Liver (tissue), 9 donors: Measurements from ENCODE around the gene ITGA5. TPM values are rescaled to one million over a fixed set of nuclear protein-coding genes. Genes with fewer than 3 reads are reported as not detected.

Experiments
- DNase-seq: peaks from one replicate; pipeline ENCODE4 v3.0.0-alpha.2; 2017; ENCODE audit warnings: low spot score
- H3K27ac ChIP-seq, 2 donors: one replicate each; pipeline ENCODE4 v1.7.0; 2013; ENCODE audit warnings: inconsistent platforms in 2 of 2, low read length in 2 of 2, control low read depth in 1 of 2, low read depth in 1 of 2, mild to moderate bottlenecking in 1 of 2
- H3K27me3 ChIP-seq, 4 donors: one replicate each; pipeline versions ENCODE4 v1.6.1 to v1.7.0; 2013; ENCODE audit warnings: low read length in 3 of 4, inconsistent platforms in 1 of 4, mild to moderate bottlenecking in 1 of 4, moderate library complexity in 1 of 4; ENCODE audit not compliant: control insufficient read depth in 4 of 4, insufficient read depth in 4 of 4
- H3K36me3 ChIP-seq, 4 donors: one replicate each; pipeline versions ENCODE4 v1.6.1 to v1.7.0; 2013; ENCODE audit warnings: low read length in 3 of 4, mild to moderate bottlenecking in 3 of 4, low read depth in 1 of 4, moderate library complexity in 1 of 4; ENCODE audit not compliant: control insufficient read depth in 4 of 4, insufficient read depth in 3 of 4
- H3K4me1 ChIP-seq, 4 donors: one replicate each; pipeline versions ENCODE4 v1.6.1 to v1.7.0; 2013; ENCODE audit warnings: low read length in 3 of 4, mild to moderate bottlenecking in 3 of 4, moderate library complexity in 1 of 4; ENCODE audit not compliant: control insufficient read depth in 4 of 4, insufficient read depth in 4 of 4
- H3K4me3 ChIP-seq, 3 donors: one replicate each; pipeline versions ENCODE4 v1.6.1 to v1.7.0; 2013; ENCODE audit warnings: low read length in 3 of 3, control low read depth in 1 of 3, low read depth in 1 of 3, mild to moderate bottlenecking in 1 of 3
- H3K9ac ChIP-seq, 2 donors: one replicate each; pipeline ENCODE4 v1.7.0; 2013; ENCODE audit warnings: low read length in 2 of 2, mild to moderate bottlenecking in 2 of 2, moderate library complexity in 2 of 2, control low read depth in 1 of 2, low read depth in 1 of 2
- H3K9me3 ChIP-seq, 4 donors: one replicate each; pipeline versions ENCODE4 v1.6.1 to v1.7.0; 2013; ENCODE audit warnings: low read length in 3 of 4; ENCODE audit not compliant: control insufficient read depth in 4 of 4
- EGR1 ChIP-seq, 2 donors: IDR thresholded peaks; 2 replicates each; pipeline ENCODE4 v1.6.1; 2016 to 2018; ENCODE audit warnings: antibody characterized with exemption in 2 of 2, low read depth in 2 of 2
- FOXA1 ChIP-seq: IDR thresholded peaks from 2 replicates; pipeline ENCODE4 v1.6.1; 2016; ENCODE audit warnings: antibody characterized with exemption
- FOXA2 ChIP-seq: IDR thresholded peaks from 2 replicates; pipeline ENCODE4 v1.6.1; 2016; ENCODE audit warnings: antibody characterized with exemption
- GABPA ChIP-seq, 2 donors: IDR thresholded peaks in 1 of 2; conservative IDR thresholded peaks in 1 of 2; 2 replicates each; pipeline ENCODE4 v1.6.1; 2016; ENCODE audit warnings: antibody characterized with exemption in 2 of 2, mild to moderate bottlenecking in 1 of 2, moderate library complexity in 1 of 2
- HNF4A ChIP-seq, 2 donors: conservative IDR thresholded peaks; 2 replicates each; pipeline ENCODE4 v1.6.1; 2016; ENCODE audit warnings: antibody characterized with exemption in 2 of 2, mild to moderate bottlenecking in 2 of 2
- HNF4G ChIP-seq: IDR thresholded peaks from 2 replicates; pipeline ENCODE4 v1.6.1; 2016; ENCODE audit warnings: antibody characterized with exemption
- JUND ChIP-seq, 2 donors: IDR thresholded peaks; 2 replicates each; pipeline ENCODE4 v1.6.1; 2016; ENCODE audit warnings: antibody characterized with exemption in 2 of 2
- NR2F2 ChIP-seq: IDR thresholded peaks from 2 replicates; pipeline ENCODE4 v1.6.1; 2016; ENCODE audit warnings: antibody characterized with exemption
- RAD21 ChIP-seq, 2 donors: IDR thresholded peaks; 2 replicates each; pipeline ENCODE4 v1.6.1; 2016; ENCODE audit warnings: antibody characterized with exemption in 2 of 2, mild to moderate bottlenecking in 2 of 2
- REST ChIP-seq: IDR thresholded peaks from 2 replicates; pipeline ENCODE4 v1.6.1; 2016; ENCODE audit warnings: antibody characterized with exemption, mild to moderate bottlenecking
- RXRA ChIP-seq, 2 donors: IDR thresholded peaks; 2 replicates each; pipeline ENCODE4 v1.6.1; 2017 to 2018; ENCODE audit warnings: antibody characterized with exemption in 2 of 2, mild to moderate bottlenecking in 1 of 2
- SP1 ChIP-seq: IDR thresholded peaks from 2 replicates; pipeline ENCODE4 v1.6.1; 2018; ENCODE audit warnings: antibody characterized with exemption, mild to moderate bottlenecking
- TAF1 ChIP-seq: conservative IDR thresholded peaks from 2 replicates; pipeline ENCODE4 v1.6.1; 2016; ENCODE audit warnings: antibody characterized with exemption, mild to moderate bottlenecking
- YY1 ChIP-seq: IDR thresholded peaks from 2 replicates; pipeline ENCODE4 v1.6.1; 2016; ENCODE audit warnings: antibody characterized with exemption, mild to moderate bottlenecking
- ZBTB33 ChIP-seq: IDR thresholded peaks from 2 replicates; pipeline ENCODE4 v1.6.1; 2016; ENCODE audit warnings: antibody characterized with exemption
- WGBS: extraction: QIAGEN DNeasy Blood & Tissue Kit; methylation state at CpG from one replicate; pipeline ENCODE4 v1.1.7; 2013; 5-methylcytosine and 5-hydroxymethylcytosine counted together
- polyA plus RNA-seq, 2 donors: library from polyadenylated mRNA; stranded (reverse) in 1 of 2; unstranded in 1 of 2; fragments of 200-250 nt in 1 of 2; fragments of >200 nt in 1 of 2; fragmentation: Nextera tagmentation in 1 of 2; extraction: Ambion mirVana in 1 of 2; gene quantifications; one replicate each; pipeline versions ENCODE4 v1.2.1 to v1.2.3, GENCODE V29; 2013 to 2015
- total RNA-seq, 2 donors: library from RNA; depleted of rRNA; stranded (reverse); fragments of >200 nt; gene quantifications; one replicate each; pipeline ENCODE4 v1.2.3, GENCODE V29; 2014
- TF ChIP-seq, protein P1 (sequence below): IDR thresholded peaks from 2 replicates; pipeline ENCODE4 v1.6.1; 2016; ENCODE audit warnings: antibody characterized with exemption
- donor health status: healthy.
- donor health status: healthy.
- donor health status: healthy.
- donor health status: healthy.
- donor health status: healthy.

ITGA5 gene
- total and polyA plus RNA-seq, 4 donors, result 26.6 to 60.7 (median 39.6) TPM

- no peaks in the 10 kb centered on the region for H3K9me3 ChIP-seq
- peak overlapping the region; percentile 19 to 32 for H3K9ac ChIP-seq
- no peak overlapping the region for H3K4me3 ChIP-seq
- peaks cover 0 to 9% (median 3%) of the 10 kb centered on the region in 4 donors for H3K36me3 ChIP-seq
- 36% methylated on average over 9 of the region's 9 CpGs for WGBS
- TF ChIP-seq SP1 (no peak), HNF4A (conservative IDR thresholded peaks at IDR 0.05) (no peak), EGR1 (IDR thresholded peaks at IDR 0.05; ENCODE audit: low read depth in 2 of 2) (no peak), HNF4G (no peak), REST (no peak), TAF1 (no peak)
- TF ChIP-seq, protein P1, sequence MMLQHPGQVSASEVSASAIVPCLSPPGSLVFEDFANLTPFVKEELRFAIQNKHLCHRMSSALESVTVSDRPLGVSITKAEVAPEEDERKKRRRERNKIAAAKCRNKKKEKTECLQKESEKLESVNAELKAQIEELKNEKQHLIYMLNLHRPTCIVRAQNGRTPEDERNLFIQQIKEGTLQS, result no peak
- peak overlapping the region; percentile 37 to 76 for H3K27ac ChIP-seq
- no peaks in the 10 kb centered on the region for H3K27me3 ChIP-seq
- no peak for DNase-seq
- H3K4me1 ChIP-seq, result peaks cover 18 to 63% (median 54%) of the 10 kb centered on the region in 4 donors
Observed at GRCh38 chr12:54413284-54414190, 5.5 kb downstream of the ITGA5 start.

DNA sequence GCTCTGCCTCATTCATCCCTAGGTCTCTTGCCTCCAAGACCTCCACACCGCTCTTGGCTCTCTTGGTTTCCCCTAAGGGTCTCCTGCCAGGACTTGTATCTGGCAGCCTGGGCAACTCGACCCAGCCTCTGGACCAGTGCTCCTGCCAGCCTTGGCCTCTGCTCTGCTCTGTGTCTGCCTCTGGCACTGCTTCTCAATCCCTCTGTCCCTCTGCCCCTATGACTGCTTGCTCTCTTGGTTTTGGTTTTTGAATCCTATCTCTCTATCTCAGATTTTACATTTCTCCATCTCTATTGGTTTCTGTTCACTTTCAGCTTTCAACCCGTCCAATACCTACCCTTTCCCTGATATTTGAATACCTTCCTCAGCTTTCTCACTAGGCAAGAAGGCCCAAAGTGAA lies 6.3 kb downstream of the ITGA5 start:
- Histone ChIP-seq H3K27ac (peak overlapping the region; percentile 37 to 76), H3K9me3 (no peaks in the 10 kb centered on the region), H3K27me3 (no peaks in the 10 kb centered on the region), H3K4me3 (no peak overlapping the region), H3K4me1 (peaks cover 18 to 68% (median 57%) of the 10 kb centered on the region in 4 donors), H3K9ac (peak overlapping the region; percentile 19 to 32), H3K36me3 (peaks cover 0 to 11% (median 6%) of the 10 kb centered on the region in 4 donors)
- no peak for TF ChIP-seq HNF4G
- TF ChIP-seq RXRA (IDR thresholded peaks at IDR 0.05), result peak in 1 of 2 donors; percentile 15
- peak; percentile 18 to 48 for TF ChIP-seq HNF4A (conservative IDR thresholded peaks at IDR 0.05)
- TF ChIP-seq TAF1, result no peak
- no peak for DNase-seq
- WGBS, result 39% methylated on average over 3 of the region's 3 CpGs

DNA sequence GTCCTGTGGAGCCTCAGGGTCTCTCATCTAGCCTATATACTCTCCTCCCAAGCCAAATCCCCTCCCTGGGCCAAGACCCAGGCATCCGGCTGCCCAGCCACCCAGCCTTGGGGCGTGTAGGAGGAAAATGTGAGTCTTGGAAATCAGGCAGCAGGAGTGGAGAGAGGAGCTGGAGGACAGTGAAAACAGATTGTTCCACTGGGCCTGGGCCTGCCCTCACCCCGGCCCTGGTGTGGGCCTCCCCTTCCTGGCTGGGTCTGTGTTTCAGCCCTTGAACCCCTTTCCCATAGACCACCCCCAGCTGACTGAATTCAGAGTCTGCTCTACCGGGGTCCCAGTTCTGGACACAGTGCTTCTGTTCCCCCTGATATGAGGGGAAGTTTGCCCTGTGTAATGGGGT lies 6.7 kb downstream of the ITGA5 start:
- peaks cover 18 to 69% (median 55%) of the 10 kb centered on the region in 4 donors for H3K4me1 ChIP-seq
- H3K27ac ChIP-seq, result peak overlapping the region; percentile 37 to 76
- no peak for DNase-seq
- 77% methylated on average over 4 of the region's 4 CpGs for WGBS
- H3K27me3 ChIP-seq, result no peaks in the 10 kb centered on the region
- no peaks in the 10 kb centered on the region for H3K9me3 ChIP-seq
- no peak for TF ChIP-seq NR2F2
- no peak for TF ChIP-seq FOXA2
- TF ChIP-seq SP1, result no peak
- TF ChIP-seq YY1, result no peak
- TF ChIP-seq RXRA (IDR thresholded peaks at IDR 0.05), result no peak
- no peak for TF ChIP-seq HNF4A (conservative IDR thresholded peaks at IDR 0.05)
- TF ChIP-seq TAF1, result no peak
- TF ChIP-seq ZBTB33, result no peak
- TF ChIP-seq EGR1 (IDR thresholded peaks at IDR 0.05; ENCODE audit: low read depth in 2 of 2), result no peak
- TF ChIP-seq REST, result no peak
- no peak for TF ChIP-seq JUND (IDR thresholded peaks at IDR 0.05)
- no peak for TF ChIP-seq FOXA1
- no peak for TF ChIP-seq GABPA (IDR thresholded peaks at IDR 0.05 in 1 of 2, conservative IDR thresholded peaks at IDR 0.05 in 1 of 2)
- TF ChIP-seq RAD21 (IDR thresholded peaks at IDR 0.05), result no peak
- TF ChIP-seq, protein P1, result no peak
- peaks cover 3 to 15% (median 9%) of the 10 kb centered on the region in 4 donors for H3K36me3 ChIP-seq
- no peak overlapping the region for H3K4me3 ChIP-seq
- H3K9ac ChIP-seq, result no peak overlapping the region
